Activated CD4-positive, alpha-beta T cell treated with anti-CD3 and anti-CD28 coated beads, Interleukin-2, amount 10 ng/mL, durations not matched to agents 7 days and 5 days (primary cell): ENCODE data around the gene YPEL5. TPM values are rescaled to one million over a fixed set of nuclear protein-coding genes. Genes with fewer than 3 reads are reported as not detected.

Experiments used
- CTCF ChIA-PET: fragments of 350-600 bp; sonication (Branson Sonifier 250); formaldehyde crosslinking; loops from one replicate; lab custom pipeline; 2021; ENCODE audit warnings: antibody characterized with exemption; lab: Charles Lee
- POLR2A ChIA-PET: fragments of 350-600 bp; sonication (Branson Sonifier 250); formaldehyde crosslinking; loops from one replicate; lab custom pipeline; 2021; ENCODE audit warnings: antibody characterized with exemption; lab: Charles Lee
- DNase-seq: peaks from one replicate; pipeline ENCODE4 v3.0.0-alpha.2; 2020
- H3K27ac Mint-ChIP-seq: one replicate; pipeline ENCODE4 v1.8.0; 2021; ENCODE audit warnings: mild to moderate bottlenecking, moderate library complexity, mixed read lengths
- H3K27me3 Mint-ChIP-seq: one replicate; pipeline ENCODE4 v1.8.0; 2021; ENCODE audit warnings: mixed read lengths
- H3K36me3 Mint-ChIP-seq: one replicate; pipeline ENCODE4 v1.8.0; 2021; ENCODE audit warnings: low read depth, mixed read lengths
- H3K4me1 Mint-ChIP-seq: one replicate; pipeline ENCODE4 v1.8.0; 2021; ENCODE audit warnings: mixed read lengths
- H3K4me3 Mint-ChIP-seq: one replicate; pipeline ENCODE4 v1.8.0; 2021; ENCODE audit warnings: mild to moderate bottlenecking, moderate library complexity, mixed read lengths
- H3K9me3 Mint-ChIP-seq: one replicate; pipeline ENCODE4 v1.8.0; 2021; ENCODE audit warnings: mixed read lengths
- total RNA-seq, 2 experiments: library from RNA; stranded (reverse); gene quantifications; one replicate each; pipeline ENCODE4 v1.2.3, GENCODE V29; 2021

Gene YPEL5
- total RNA-seq, 2 experiments from 2014 or later = 32.3 to 39.2 TPM

DNA sequence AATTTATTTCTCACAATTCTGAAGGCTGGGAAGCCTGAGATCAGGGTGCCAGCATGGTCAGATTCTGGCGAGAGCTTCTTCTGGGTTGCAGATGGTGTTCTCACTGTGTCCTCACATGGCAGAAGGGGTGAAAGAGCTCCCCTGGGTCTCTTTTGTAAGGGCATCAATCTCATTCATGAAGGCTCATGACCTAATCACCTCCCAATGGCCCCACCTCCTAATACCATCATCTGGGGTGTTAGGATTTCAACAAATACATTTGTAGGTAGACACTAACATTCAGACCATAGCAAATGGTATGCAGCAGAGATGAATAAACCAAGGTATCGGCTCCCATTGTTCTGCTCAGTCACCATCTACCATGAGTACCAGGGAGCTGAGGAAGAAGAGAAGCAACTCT is 32.7 kb downstream of the YPEL5 start:
- no peaks in the 10 kb centered on the region for H3K36me3 Mint-ChIP-seq
- peaks cover 2% of the 10 kb centered on the region for H3K4me1 Mint-ChIP-seq
- no peak for DNase-seq
- CTCF ChIA-PET = interaction anchor here (1.1 to 2.4 kb wide), 4 partner anchors 8 to 532 kb away, joined by 3 to 13 read pairs (median 7); no protein-coding TSS in a partner anchor
- H3K27ac Mint-ChIP-seq = no peak overlapping the region
- POLR2A ChIA-PET = no interaction called here
- H3K27me3 Mint-ChIP-seq = no peaks in the 10 kb centered on the region
- H3K4me3 Mint-ChIP-seq = no peak overlapping the region
- no peaks in the 10 kb centered on the region for H3K9me3 Mint-ChIP-seq

DNA sequence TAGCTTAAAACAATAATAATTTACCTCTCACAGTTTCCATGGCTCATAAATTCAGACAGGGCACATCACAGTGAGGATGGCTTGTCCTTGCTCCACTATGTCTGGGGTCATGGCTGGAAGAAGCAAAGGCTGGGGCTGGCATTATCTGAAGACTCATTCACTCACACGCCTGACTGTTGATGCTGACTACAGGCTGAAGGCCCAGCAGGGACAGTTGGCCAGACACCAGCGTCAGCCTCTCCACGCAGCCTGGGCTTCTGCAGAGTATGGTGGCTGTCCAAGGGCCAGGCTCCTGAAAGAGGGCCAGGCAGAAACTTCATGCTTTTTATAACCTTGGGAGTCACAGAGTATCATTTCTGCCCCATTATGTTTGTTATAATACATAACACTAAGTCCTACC is 33.4 kb downstream of the YPEL5 start:
- H3K9me3 Mint-ChIP-seq = no peaks in the 10 kb centered on the region
- no peak overlapping the region for H3K27ac Mint-ChIP-seq
- POLR2A ChIA-PET = no interaction called here
- no peak for DNase-seq
- H3K4me1 Mint-ChIP-seq = peaks cover 2% of the 10 kb centered on the region
- no peak overlapping the region for H3K4me3 Mint-ChIP-seq
- H3K36me3 Mint-ChIP-seq = no peaks in the 10 kb centered on the region
- CTCF ChIA-PET = interaction anchor here (0.5 to 2.4 kb wide), 5 partner anchors 7 to 531 kb away, joined by 3 to 13 read pairs (median 4); no protein-coding TSS in a partner anchor
- H3K27me3 Mint-ChIP-seq = no peaks in the 10 kb centered on the region

DNA sequence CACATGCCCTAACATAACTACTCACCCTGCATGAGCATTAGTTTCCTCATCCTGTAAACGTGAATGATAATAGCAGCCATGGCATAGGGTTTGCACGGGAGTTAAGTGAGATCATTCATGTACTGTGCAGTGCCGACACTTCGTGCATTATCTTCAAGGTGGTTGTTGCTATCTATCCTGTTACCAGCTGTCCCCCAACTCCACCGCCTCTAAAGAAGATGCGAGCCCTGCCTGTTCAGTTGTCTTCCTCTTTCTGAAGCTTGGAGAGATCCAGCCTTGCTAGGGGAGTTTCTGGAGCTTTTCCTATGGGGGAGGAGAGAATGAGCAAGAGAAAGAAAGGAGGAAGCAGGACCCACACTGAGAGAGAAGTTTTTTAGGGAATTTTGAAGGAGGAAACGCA is 34.4 kb downstream of the YPEL5 start:
- Mint-ChIP-seq H3K4me1 (peaks cover 2% of the 10 kb centered on the region), H3K9me3 (no peaks in the 10 kb centered on the region), H3K36me3 (no peaks in the 10 kb centered on the region), H3K4me3 (no peak overlapping the region), H3K27me3 (no peaks in the 10 kb centered on the region), H3K27ac (no peak overlapping the region)
- ChIA-PET POLR2A (no interaction called here), CTCF (interaction anchor here (2.3 to 2.4 kb wide), 2 partner anchors 16 to 530 kb away, joined by 10 to 13 read pairs; no protein-coding TSS in a partner anchor)
- DNase-seq = no peak

DNA sequence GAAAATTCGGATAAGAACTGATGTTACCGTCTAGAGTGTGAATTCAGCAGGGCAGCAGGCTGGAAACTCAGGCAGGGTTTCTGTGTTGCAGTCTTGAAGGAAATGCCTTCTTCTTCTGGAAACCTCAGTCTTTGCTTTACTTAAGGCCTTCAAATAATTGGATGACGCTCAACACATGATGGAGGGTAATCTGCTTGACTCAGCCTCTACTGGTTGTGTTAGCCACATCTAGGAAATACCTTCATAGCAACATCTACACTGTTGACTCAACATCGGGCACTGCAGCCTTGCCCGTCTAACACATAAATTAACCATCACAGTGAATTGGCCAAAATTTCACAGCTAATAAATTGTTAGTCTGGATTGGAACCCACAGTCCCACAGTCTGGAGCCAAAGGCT is 37.2 kb downstream of the YPEL5 start:
- H3K4me1 Mint-ChIP-seq = peaks cover 5% of the 10 kb centered on the region
- ChIA-PET CTCF (no interaction called here), POLR2A (interaction anchor here (0.6 kb wide), 1 partner anchor 25 kb away, joined by 4 read pairs; no protein-coding TSS in a partner anchor)
- DNase-seq = no peak
- no peak overlapping the region for H3K27ac Mint-ChIP-seq
- no peaks in the 10 kb centered on the region for H3K36me3 Mint-ChIP-seq
- H3K9me3 Mint-ChIP-seq = no peaks in the 10 kb centered on the region
- no peak overlapping the region for H3K4me3 Mint-ChIP-seq
- H3K27me3 Mint-ChIP-seq = no peaks in the 10 kb centered on the region

DNA sequence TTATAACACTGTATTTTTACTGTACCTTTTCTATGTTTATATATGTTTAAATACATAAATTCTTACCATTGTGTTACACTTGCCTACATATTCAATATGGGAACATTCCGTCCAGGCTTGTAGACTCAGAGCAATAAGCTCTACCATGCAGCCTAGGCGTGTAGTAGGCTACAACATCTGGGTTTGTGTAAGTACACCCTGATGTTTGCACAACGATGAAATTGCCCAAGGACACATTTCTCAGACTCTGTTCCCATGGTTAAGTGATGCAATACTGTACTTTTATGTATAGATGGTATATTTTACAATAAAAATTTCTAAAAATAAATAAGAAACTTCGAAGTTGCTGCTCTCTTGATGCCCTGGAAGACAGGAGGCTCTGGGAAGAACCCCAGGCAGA is 38.4 kb downstream of the YPEL5 start:
- POLR2A ChIA-PET = interaction anchor here (0.5 kb wide), 1 partner anchor 10 kb away, joined by 3 read pairs; no protein-coding TSS in a partner anchor
- DNase-seq = no peak
- Mint-ChIP-seq H3K9me3 (no peaks in the 10 kb centered on the region), H3K4me1 (peaks cover 5% of the 10 kb centered on the region), H3K27ac (no peak overlapping the region), H3K4me3 (no peak overlapping the region), H3K36me3 (no peaks in the 10 kb centered on the region), H3K27me3 (no peaks in the 10 kb centered on the region)
- CTCF ChIA-PET = no interaction called here

DNA sequence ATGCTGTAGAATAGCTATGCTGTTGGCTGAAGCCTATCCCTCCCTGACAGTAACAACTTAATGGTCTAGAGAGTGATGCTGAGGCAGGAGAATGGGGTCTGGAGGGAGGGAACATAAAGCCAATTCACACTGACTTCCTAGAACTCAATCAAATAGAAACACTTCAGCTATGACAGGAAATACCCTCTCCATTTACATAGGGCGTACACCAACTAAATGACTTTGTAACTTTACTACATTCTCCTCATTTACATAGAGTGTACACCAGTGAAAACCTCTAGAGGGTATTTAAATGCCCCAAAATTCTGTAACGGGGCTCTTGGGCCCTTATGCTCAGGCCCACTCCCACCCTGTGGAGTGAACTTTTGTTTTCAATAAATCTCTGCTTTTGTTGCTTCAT is 41.5 kb downstream of the YPEL5 start:
- CTCF ChIA-PET = interaction anchor here (0.8 to 2.3 kb wide), 4 partner anchors 9 to 1378 kb away, joined by 3 to 5 read pairs (median 4); no protein-coding TSS in a partner anchor
- Mint-ChIP-seq H3K27ac (no peak overlapping the region), H3K27me3 (no peaks in the 10 kb centered on the region), H3K9me3 (no peaks in the 10 kb centered on the region), H3K36me3 (no peaks in the 10 kb centered on the region), H3K4me3 (no peak overlapping the region), H3K4me1 (peaks cover 5% of the 10 kb centered on the region)
- no peak for DNase-seq
- POLR2A ChIA-PET = no interaction called here

GRCh38 chr2:30190637-30191036 is 43.8 kb downstream of the YPEL5 start:
- Mint-ChIP-seq H3K4me3 (no peak overlapping the region), H3K27ac (no peak overlapping the region), H3K27me3 (peaks cover 2% of the 10 kb centered on the region), H3K9me3 (no peaks in the 10 kb centered on the region), H3K4me1 (peaks cover 5% of the 10 kb centered on the region), H3K36me3 (no peaks in the 10 kb centered on the region)
- DNase-seq = no peak
- CTCF ChIA-PET = no interaction called here
- POLR2A ChIA-PET = no interaction called here

DNA sequence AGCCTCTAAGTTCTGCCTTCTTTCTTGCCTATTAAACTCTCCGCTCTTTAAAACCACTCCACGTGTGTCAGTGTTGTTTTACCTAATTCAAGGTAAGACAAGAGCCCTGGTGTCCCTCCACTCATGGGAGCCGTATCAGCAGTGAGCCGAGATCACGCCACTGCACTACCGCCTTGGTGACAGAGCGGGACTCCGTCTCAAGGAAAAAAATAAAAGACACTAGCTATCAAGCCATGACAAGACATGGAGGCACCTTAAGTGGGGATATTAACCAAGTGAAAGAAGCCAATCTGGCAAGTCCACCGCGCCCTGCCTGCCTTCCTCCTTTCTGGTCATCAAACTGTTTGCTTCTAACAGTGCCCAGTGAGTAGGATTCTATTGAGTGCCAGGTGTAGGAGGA is 44.3 kb downstream of the YPEL5 start:
- Mint-ChIP-seq H3K4me3 (no peak overlapping the region), H3K9me3 (no peaks in the 10 kb centered on the region), H3K36me3 (no peaks in the 10 kb centered on the region), H3K27ac (no peak overlapping the region), H3K27me3 (peaks cover 2% of the 10 kb centered on the region), H3K4me1 (peaks cover 5% of the 10 kb centered on the region)
- DNase-seq = no peak
- ChIA-PET POLR2A (no interaction called here), CTCF (no interaction called here)

- no peak for DNase-seq
- ChIA-PET CTCF (interaction anchor here (1.8 kb wide), 1 partner anchor 17 kb away, joined by 5 read pairs; no protein-coding TSS in a partner anchor), POLR2A (no interaction called here)
- no peak overlapping the region for H3K27ac Mint-ChIP-seq
- peaks cover 5% of the 10 kb centered on the region for H3K4me1 Mint-ChIP-seq
- no peaks in the 10 kb centered on the region for H3K9me3 Mint-ChIP-seq
- no peaks in the 10 kb centered on the region for H3K36me3 Mint-ChIP-seq
- no peak overlapping the region for H3K4me3 Mint-ChIP-seq
- H3K27me3 Mint-ChIP-seq = peaks cover 2% of the 10 kb centered on the region
These were observed 45.0 kb downstream of the YPEL5 start for GRCh38 chr2:30191819-30192271.

- Mint-ChIP-seq H3K36me3 (no peaks in the 10 kb centered on the region), H3K4me3 (no peak overlapping the region), H3K9me3 (no peaks in the 10 kb centered on the region), H3K27me3 (peaks cover 2% of the 10 kb centered on the region), H3K27ac (no peak overlapping the region), H3K4me1 (peaks cover 5% of the 10 kb centered on the region)
- POLR2A ChIA-PET = no interaction called here
- DNase-seq = no peak
- CTCF ChIA-PET = interaction anchor here (1.8 kb wide), 1 partner anchor 16 kb away, joined by 5 read pairs; no protein-coding TSS in a partner anchor
These were observed 45.5 kb downstream of the YPEL5 start for GRCh38 chr2:30192314-30192713.

- Mint-ChIP-seq H3K4me3 (no peak overlapping the region), H3K4me1 (peaks cover 3% of the 10 kb centered on the region), H3K27me3 (peaks cover 2% of the 10 kb centered on the region), H3K27ac (no peak overlapping the region), H3K36me3 (no peaks in the 10 kb centered on the region), H3K9me3 (no peaks in the 10 kb centered on the region)
- ChIA-PET POLR2A (no interaction called here), CTCF (interaction anchor here (0.6 to 1.8 kb wide), 5 partner anchors 15 to 737 kb away, joined by 3 to 7 read pairs (median 4); no protein-coding TSS in a partner anchor)
- no peak for DNase-seq
These were observed 46.4 kb downstream of the YPEL5 start for GRCh38 chr2:30193104-30193681.

- Mint-ChIP-seq H3K4me3 (no peak overlapping the region), H3K4me1 (no peaks in the 10 kb centered on the region), H3K27ac (no peak overlapping the region), H3K9me3 (no peaks in the 10 kb centered on the region), H3K36me3 (no peaks in the 10 kb centered on the region), H3K27me3 (peaks cover 2% of the 10 kb centered on the region)
- no peak for DNase-seq
- POLR2A ChIA-PET = no interaction called here
- CTCF ChIA-PET = interaction anchor here (1.0 to 1.2 kb wide), 2 partner anchors 29 to 252 kb away, joined by 3 to 7 read pairs; no protein-coding TSS in a partner anchor
These were observed 47.6 kb downstream of the YPEL5 start for GRCh38 chr2:30194421-30194820.

DNA sequence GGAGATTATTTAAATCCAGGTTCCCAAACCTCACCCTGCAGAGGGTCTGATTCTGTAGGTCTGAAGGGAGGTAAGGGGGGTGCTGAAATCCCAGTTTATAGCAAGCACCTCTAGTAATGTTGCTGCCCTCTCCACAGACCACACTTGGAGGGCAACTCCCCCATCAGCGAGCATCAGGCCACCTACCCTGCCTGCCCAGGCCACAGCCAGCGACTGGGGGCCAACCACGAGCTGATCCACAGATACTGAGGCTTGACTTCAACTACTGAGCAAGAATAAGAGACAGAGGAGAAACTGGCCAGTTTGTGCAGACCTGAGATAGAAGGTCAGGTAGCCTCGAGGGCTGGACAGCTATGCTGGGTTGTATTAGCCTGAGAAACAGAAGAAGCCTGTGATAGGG is 48.2 kb downstream of the YPEL5 start:
- DNase-seq = no peak
- POLR2A ChIA-PET = interaction anchor here (0.6 kb wide), 1 partner anchor 10 kb away, joined by 3 read pairs; no protein-coding TSS in a partner anchor
- no peak overlapping the region for H3K27ac Mint-ChIP-seq
- H3K36me3 Mint-ChIP-seq = no peaks in the 10 kb centered on the region
- H3K4me3 Mint-ChIP-seq = no peak overlapping the region
- CTCF ChIA-PET = interaction anchor here (1.5 kb wide), 1 partner anchor 517 kb away, joined by 5 read pairs; no protein-coding TSS in a partner anchor
- H3K4me1 Mint-ChIP-seq = no peaks in the 10 kb centered on the region
- no peaks in the 10 kb centered on the region for H3K9me3 Mint-ChIP-seq
- H3K27me3 Mint-ChIP-seq = peaks cover 2% of the 10 kb centered on the region
